PC-9 (cell line): ENCODE results near the gene SRBD1. TPM values are rescaled to one million over a fixed set of nuclear protein-coding genes. Genes with fewer than 3 reads are reported as not detected.

ENCODE experiments used
- BruUV-seq: library from RNA; stranded (reverse); fragments of 400-500 nt; replicated peaks from 2 replicates; lab custom pipeline; 2021; lab: Mats Ljungman, UMichigan
- CTCF ChIA-PET: fragments of 300-600 bp; sonication (Branson Sonifier 250); formaldehyde crosslinking; loops from one replicate; lab custom pipeline; 2022; ENCODE audit warnings: antibody characterized with exemption; lab: Charles Lee
- POLR2A ChIA-PET: fragments of 300-600 bp; sonication (Branson Sonifier 250); formaldehyde crosslinking; loops from one replicate; lab custom pipeline; 2022; ENCODE audit warnings: antibody characterized with exemption; ENCODE audit not compliant: unreplicated experiment; lab: Charles Lee
- DNase-seq, 2 experiments: peaks; one replicate each; pipeline versions ENCODE4 v3.0.0 to v3.0.0-alpha.2; 2015 to 2022; ENCODE audit warnings: mixed read lengths in 1 of 2
- H2AFZ ChIP-seq: fragments of 200-600 bp; sonication (generic); 2 replicates; pipeline ENCODE4 v1.8.1; 2017; ENCODE audit warnings: antibody characterized with exemption
- H3F3A ChIP-seq: fragments of 200-600 bp; sonication (generic); 2 replicates; pipeline ENCODE4 v1.8.1; 2017; ENCODE audit warnings: antibody characterized with exemption, mild to moderate bottlenecking, low read depth; ENCODE audit not compliant: insufficient read depth
- H3K27ac ChIP-seq: fragments of 200-600 bp; sonication (generic); 2 replicates; pipeline ENCODE4 v1.6.1; 2016; ENCODE audit warnings: mixed run types
- H3K27me3 ChIP-seq: fragments of 200-600 bp; sonication (generic); 2 replicates; pipeline ENCODE4 v1.6.1; 2016; ENCODE audit warnings: low read depth, mixed run types; ENCODE audit not compliant: insufficient read depth
- H3K36me3 ChIP-seq: fragments of 200-600 bp; sonication (generic); 2 replicates; pipeline ENCODE4 v1.6.1; 2016; ENCODE audit warnings: low read depth, mixed run types
- H3K4me1 ChIP-seq: fragments of 200-600 bp; sonication (generic); replicated peaks from 2 replicates; pipeline ENCODE4 v1.6.1; 2016; ENCODE audit warnings: mixed run types; ENCODE audit not compliant: insufficient read depth
- H3K4me2 ChIP-seq: fragments of 200-600 bp; sonication (generic); 2 replicates; pipeline ENCODE4 v1.6.1; 2017; ENCODE audit warnings: mixed run types
- H3K4me3 ChIP-seq: fragments of 200-600 bp; sonication (generic); 2 replicates; pipeline ENCODE4 v1.6.1; 2016; ENCODE audit warnings: mixed run types
- H3K79me2 ChIP-seq: fragments of 200-600 bp; sonication (generic); 2 replicates; pipeline ENCODE4 v1.6.1; 2017; ENCODE audit warnings: low read depth, mixed run types
- H3K9me2 ChIP-seq: fragments of 200-600 bp; sonication (generic); 2 replicates; pipeline ENCODE4 v1.8.1; 2017; ENCODE audit warnings: mild to moderate bottlenecking; ENCODE audit not compliant: insufficient read depth
- H3K9me3 ChIP-seq: fragments of 200-600 bp; sonication (generic); 2 replicates; pipeline ENCODE4 v1.8.1; 2016; ENCODE audit warnings: low read depth; ENCODE audit not compliant: insufficient read depth
- H4K20me1 ChIP-seq: fragments of 200-600 bp; sonication (generic); 2 replicates; pipeline ENCODE4 v1.8.1; 2017; ENCODE audit not compliant: insufficient read depth
- EZH2 ChIP-seq: fragments of 200-600 bp; sonication (generic); IDR thresholded peaks from 2 replicates; pipeline ENCODE4 v1.8.0; 2017; ENCODE audit warnings: antibody characterized with exemption, low read depth
- intact Hi-C: fragments of 100-400 bp; cut with micrococcal nuclease; formaldehyde crosslinking; loops from one replicate; pipeline ENCODE4 v1.10.0; 2022; ENCODE audit not compliant: unreplicated experiment
- total RNA-seq: library from RNA; stranded (reverse); gene quantifications from 2 replicates; pipeline ENCODE4 v1.2.3, GENCODE V29; 2021
- TF ChIP-seq, protein P1 (sequence below): fragments of 200-600 bp; sonication (generic); conservative IDR thresholded peaks from 2 replicates; pipeline ENCODE4 v1.6.1; 2017; ENCODE audit warnings: mixed run types, antibody characterized with exemption, mild to moderate bottlenecking, moderate library complexity

SRBD1 gene
- total RNA-seq, 1 experiment from 2014 or later: 17.8 TPM

- Histone ChIP-seq H3F3A (no peaks in the 10 kb centered on the region), H2AFZ (no peak overlapping the region), H3K4me3 (no peak overlapping the region), H3K4me1 (peaks cover 2% of the 10 kb centered on the region), H3K9me2 (no peaks in the 10 kb centered on the region), H4K20me1 (no peaks in the 10 kb centered on the region), H3K4me2 (no peak overlapping the region), H3K36me3 (no peaks in the 10 kb centered on the region), H3K27me3 (no peaks in the 10 kb centered on the region), H3K9me3 (no peaks in the 10 kb centered on the region), H3K27ac (no peak overlapping the region), H3K79me2 (no peaks in the 10 kb centered on the region)
- TF ChIP-seq EZH2: no peak
- TF ChIP-seq, protein P1, sequence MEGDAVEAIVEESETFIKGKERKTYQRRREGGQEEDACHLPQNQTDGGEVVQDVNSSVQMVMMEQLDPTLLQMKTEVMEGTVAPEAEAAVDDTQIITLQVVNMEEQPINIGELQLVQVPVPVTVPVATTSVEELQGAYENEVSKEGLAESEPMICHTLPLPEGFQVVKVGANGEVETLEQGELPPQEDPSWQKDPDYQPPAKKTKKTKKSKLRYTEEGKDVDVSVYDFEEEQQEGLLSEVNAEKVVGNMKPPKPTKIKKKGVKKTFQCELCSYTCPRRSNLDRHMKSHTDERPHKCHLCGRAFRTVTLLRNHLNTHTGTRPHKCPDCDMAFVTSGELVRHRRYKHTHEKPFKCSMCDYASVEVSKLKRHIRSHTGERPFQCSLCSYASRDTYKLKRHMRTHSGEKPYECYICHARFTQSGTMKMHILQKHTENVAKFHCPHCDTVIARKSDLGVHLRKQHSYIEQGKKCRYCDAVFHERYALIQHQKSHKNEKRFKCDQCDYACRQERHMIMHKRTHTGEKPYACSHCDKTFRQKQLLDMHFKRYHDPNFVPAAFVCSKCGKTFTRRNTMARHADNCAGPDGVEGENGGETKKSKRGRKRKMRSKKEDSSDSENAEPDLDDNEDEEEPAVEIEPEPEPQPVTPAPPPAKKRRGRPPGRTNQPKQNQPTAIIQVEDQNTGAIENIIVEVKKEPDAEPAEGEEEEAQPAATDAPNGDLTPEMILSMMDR: no peak
- ChIA-PET CTCF (no interaction called here), POLR2A (no interaction called here)
- intact Hi-C loops: no loop called here
- DNase-seq: no peak
- no TSS peak for BruUV-seq
Measured at GRCh38 chr2:45623098-45623497, 12.0 kb upstream of the SRBD1 start.

DNA sequence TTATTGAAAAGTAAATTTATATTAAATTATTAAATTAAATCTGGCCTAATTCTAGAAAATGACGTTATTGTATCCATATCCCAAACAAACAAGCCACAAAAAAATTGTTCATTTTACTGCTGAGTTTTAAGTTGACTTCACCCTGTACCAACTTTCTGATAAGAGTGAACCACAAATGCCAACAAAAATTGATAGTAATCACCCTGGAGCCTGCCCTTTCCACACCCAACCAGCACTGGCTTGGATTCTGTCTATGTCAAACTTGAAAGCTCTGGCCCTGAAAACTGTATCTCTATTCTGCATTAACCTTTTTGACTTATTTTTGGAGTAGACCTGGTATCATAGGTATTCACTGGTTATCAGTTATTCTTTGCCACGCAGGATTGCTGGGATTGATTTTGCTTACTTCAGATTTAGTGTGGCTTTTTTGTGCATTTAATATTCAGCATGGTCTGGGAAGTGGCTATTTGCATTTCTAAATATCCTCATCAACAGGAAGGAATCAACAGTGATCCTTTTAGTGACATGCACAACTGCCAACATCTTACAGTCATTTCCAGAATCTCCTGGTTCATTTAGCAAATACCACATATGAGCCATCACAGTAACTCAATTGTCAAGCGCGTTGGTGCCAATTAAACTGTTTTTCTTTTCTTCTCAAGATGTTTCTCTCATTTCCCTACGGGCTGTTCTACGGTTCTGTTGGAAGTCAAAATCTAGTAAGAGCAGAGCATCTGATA is 11.4 kb upstream of the SRBD1 start:
- Histone ChIP-seq H3K27ac (no peak overlapping the region), H3K4me3 (no peak overlapping the region), H4K20me1 (no peaks in the 10 kb centered on the region), H3K36me3 (no peaks in the 10 kb centered on the region), H2AFZ (no peak overlapping the region), H3K4me2 (no peak overlapping the region), H3K9me3 (no peaks in the 10 kb centered on the region), H3K9me2 (no peaks in the 10 kb centered on the region), H3K79me2 (no peaks in the 10 kb centered on the region), H3F3A (peaks cover 3% of the 10 kb centered on the region), H3K27me3 (no peaks in the 10 kb centered on the region), H3K4me1 (peaks cover 8% of the 10 kb centered on the region)
- TF ChIP-seq, protein P1: no peak
- TF ChIP-seq EZH2: no peak
- DNase-seq: peak in 1 of 2 experiments; percentile 32
- intact Hi-C loops: no loop called here
- CTCF ChIA-PET: no interaction called here
- BruUV-seq: no TSS peak
- POLR2A ChIA-PET: no interaction called here

GRCh38 chr2:45617496-45617895 is 6.4 kb upstream of the SRBD1 start:
- Histone ChIP-seq H4K20me1 (no peaks in the 10 kb centered on the region), H3K4me2 (peak overlapping the region; percentile 23), H3K27me3 (no peaks in the 10 kb centered on the region), H3K9me2 (no peaks in the 10 kb centered on the region), H2AFZ (no peak overlapping the region), H3K9me3 (no peaks in the 10 kb centered on the region), H3K79me2 (no peaks in the 10 kb centered on the region), H3K36me3 (no peaks in the 10 kb centered on the region), H3K4me3 (no peak overlapping the region), H3F3A (peaks cover 18% of the 10 kb centered on the region), H3K27ac (peak overlapping the region; percentile 51), H3K4me1 (peaks cover 27% of the 10 kb centered on the region)
- TF ChIP-seq EZH2: no peak
- TF ChIP-seq, protein P1: no peak
- CTCF ChIA-PET: interaction anchor here (0.6 kb wide), 1 partner anchor 866 kb away, joined by 3 read pairs; no protein-coding TSS in a partner anchor
- BruUV-seq: no TSS peak
- intact Hi-C loops: no loop called here
- POLR2A ChIA-PET: no interaction called here
- DNase-seq: no peak
